Ecto neural progenitor cell (in vitro differentiated cells): ENCODE measurements around the gene RBM42.

Experiments used
- DNase-seq: peaks from one replicate; pipeline ENCODE4 v3.0.0-alpha.2; 2018; ENCODE audit warnings: low spot score

RBM42 gene

GRCh38 chr19:35620001-35620400 lies 8.8 kb upstream of the RBM42 start:
- no peak for DNase-seq

- no peak for DNase-seq
Measured at GRCh38 chr19:35621708-35622107, 7.1 kb upstream of the RBM42 start.

GRCh38 chr19:35622750-35623149 lies 6.1 kb upstream of the RBM42 start:
- no peak for DNase-seq

GRCh38 chr19:35623327-35624010 lies 5.4 kb upstream of the RBM42 start:
- no peak for DNase-seq

- no peak for DNase-seq
Measured at GRCh38 chr19:35628264-35628564, 622 bp upstream of the RBM42 start.

- no peak for DNase-seq
Measured at GRCh38 chr19:35629332-35629633, 447 bp downstream of the RBM42 start.

GRCh38 chr19:35633727-35634440 lies 5.0 kb downstream of the RBM42 start:
- DNase-seq, result no peak

- no peak for DNase-seq
Measured at GRCh38 chr19:35636651-35637050, 7.8 kb downstream of the RBM42 start.

- DNase-seq, result no peak
Measured at GRCh38 chr19:35637165-35637564, 8.3 kb downstream of the RBM42 start.

GRCh38 chr19:35639321-35639639 lies 10.4 kb downstream of the RBM42 start:
- no peak for DNase-seq

- DNase-seq, result no peak
Measured at GRCh38 chr19:35639863-35640262, 11.0 kb downstream of the RBM42 start.

- peak; percentile 73 for DNase-seq
Measured at GRCh38 chr19:35641515-35642151, 12.8 kb downstream of the RBM42 start, which contains the start of gene ETV2. TSS of gene ETV2 (plus strand) at chr19:35641745. CDS start at chr19:35642461, 716 bp downstream.

- no peak for DNase-seq
Measured at GRCh38 chr19:35642312-35642711, 13.5 kb downstream of the RBM42 start.

- peak; percentile 63 for DNase-seq
Measured at GRCh38 chr19:35642798-35643254, 14.0 kb downstream of the RBM42 start.

GRCh38 chr19:35643255-35644205 lies 14.7 kb downstream of the RBM42 start:
- peak; percentile 94 for DNase-seq

GRCh38 chr19:35644206-35644986 lies 15.6 kb downstream of the RBM42 start:
- DNase-seq, result peak; percentile 96

GRCh38 chr19:35644987-35645679 lies 16.3 kb downstream of the RBM42 start:
- peak; percentile 91 for DNase-seq

GRCh38 chr19:35645680-35646511 lies 17.1 kb downstream of the RBM42 start:
- DNase-seq, result no peak

- peak; percentile 90 for DNase-seq
Measured at GRCh38 chr19:35648017-35648961, 19.5 kb downstream of the RBM42 start, which contains the start of gene COX6B1. TSS of gene COX6B1 (plus strand) at chr19:35648323. CDS start at chr19:35651244, 2,921 bp downstream.
